HG03108 (cell line): ENCODE measurements around the gene ROBO3.
A peak's percentile ranks its signal among the peaks of the same experiment; 100 is the strongest.

ENCODE experiments used
- ATAC-seq: cut with Tn5 transposase; IDR thresholded peaks from one replicate; pipeline ENCODE4 v1.9.1; 2021; ENCODE audit warnings: moderate library complexity; ENCODE audit not compliant: unreplicated experiment

Gene ROBO3

GRCh38 chr11:124841840-124842239 lies 23.4 kb upstream of the ROBO3 start:
- ATAC-seq, result no peak

GRCh38 chr11:124842305-124842704 lies 22.9 kb upstream of the ROBO3 start:
- no peak for ATAC-seq

- ATAC-seq, result no peak
Observed at GRCh38 chr11:124843616-124843910, 21.7 kb upstream of the ROBO3 start.

GRCh38 chr11:124844664-124845079 lies 20.6 kb upstream of the ROBO3 start:
- ATAC-seq, result no peak

- no peak for ATAC-seq
Observed at GRCh38 chr11:124846070-124846673, 19.1 kb upstream of the ROBO3 start.

GRCh38 chr11:124859171-124859570 lies 6.1 kb upstream of the ROBO3 start:
- ATAC-seq, result no peak

GRCh38 chr11:124861670-124862069 lies 3.6 kb upstream of the ROBO3 start:
- no peak for ATAC-seq

- ATAC-seq, result no peak
Observed at GRCh38 chr11:124863137-124863825, 2.0 kb upstream of the ROBO3 start.

GRCh38 chr11:124863826-124864165 lies 1.4 kb upstream of the ROBO3 start:
- no peak for ATAC-seq

GRCh38 chr11:124864176-124864891 lies 898 bp upstream of the ROBO3 start:
- no peak for ATAC-seq

GRCh38 chr11:124864892-124865180 lies 396 bp upstream of the ROBO3 start:
- no peak for ATAC-seq

- no peak for ATAC-seq
Observed at GRCh38 chr11:124865902-124866851, 945 bp downstream of the ROBO3 start.

GRCh38 chr11:124867700-124868099 lies 2.5 kb downstream of the ROBO3 start:
- ATAC-seq, result peak; percentile 54

GRCh38 chr11:124868331-124869274 lies 3.4 kb downstream of the ROBO3 start:
- ATAC-seq, result no peak

- no peak for ATAC-seq
Observed at GRCh38 chr11:124869331-124869730, 4.1 kb downstream of the ROBO3 start.

GRCh38 chr11:124869856-124870387 lies 4.7 kb downstream of the ROBO3 start:
- ATAC-seq, result no peak

- ATAC-seq, result no peak
Observed at GRCh38 chr11:124870430-124870829, 5.2 kb downstream of the ROBO3 start.

- ATAC-seq, result no peak
Observed at GRCh38 chr11:124872280-124872679, 7.0 kb downstream of the ROBO3 start.

- no peak for ATAC-seq
Observed at GRCh38 chr11:124872741-124873140, 7.5 kb downstream of the ROBO3 start.

GRCh38 chr11:124873951-124874350 lies 8.7 kb downstream of the ROBO3 start:
- no peak for ATAC-seq
